B cell (primary cell): ENCODE measurements around the gene DCBLD2. TPM values are rescaled to one million over a fixed set of nuclear protein-coding genes. Genes with fewer than 3 reads are reported as not detected.

ENCODE experiments used
- ATAC-seq: fragments of 200-7000 bp; cut with Tn5 transposase; one replicate; pipeline ENCODE4 v1.10.0; 2021; ENCODE audit warnings: low read depth, mild to moderate bottlenecking, moderate number of reproducible peaks, moderate library complexity
- CTCF ChIA-PET: fragments of 350-600 bp; sonication (Branson Sonifier 250); formaldehyde crosslinking; loops from one replicate; lab custom pipeline; 2021; ENCODE audit warnings: antibody characterized with exemption, inconsistent platforms; lab: Charles Lee
- POLR2A ChIA-PET: fragments of 350-600 bp; sonication (Branson Sonifier 250); formaldehyde crosslinking; loops from one replicate; lab custom pipeline; 2021; ENCODE audit warnings: antibody characterized with exemption; lab: Charles Lee
- DNase-seq: peaks from one replicate; pipeline ENCODE4 v3.0.0; 2013
- H2AFZ ChIP-seq: 2 replicates; pipeline ENCODE4 v1.6.1; 2012; ENCODE audit warnings: mild to moderate bottlenecking, low read depth, low read length; ENCODE audit not compliant: insufficient read depth, poor library complexity, severe bottlenecking
- H3K27ac ChIP-seq, 2 donors: 1 replicate in 1 of 2; 2 replicates in 1 of 2; pipeline ENCODE4 v1.5.1; 2012 to 2013; ENCODE audit warnings: low read length in 2 of 2, mild to moderate bottlenecking in 2 of 2, moderate library complexity in 1 of 2
- H3K27me3 ChIP-seq, 4 experiments: fragments of 200-600 bp in 1 of 4; sonication (generic) in 1 of 4; replicated peaks in 1 of 4; 1 replicate in 2 of 4; 2 replicates in 2 of 4; pipeline versions ENCODE4 v1.6.1 to v1.7.0; 2013 to 2016; ENCODE audit warnings: low read length in 3 of 4, mild to moderate bottlenecking in 2 of 4, mixed read lengths in 1 of 4, moderate library complexity in 1 of 4; ENCODE audit not compliant: insufficient read depth in 4 of 4, control insufficient read depth in 3 of 4; ENCODE audit errors: control extremely low read depth in 1 of 4
- H3K36me3 ChIP-seq, 2 experiments: replicated peaks in 1 of 2; 1 replicate in 1 of 2; 2 replicates in 1 of 2; pipeline versions ENCODE4 v1.6.1 to v1.7.1; 2013; ENCODE audit warnings: low read length in 1 of 2; ENCODE audit not compliant: insufficient read depth in 2 of 2, control insufficient read depth in 1 of 2; ENCODE audit errors: control extremely low read depth in 1 of 2, extremely low read depth in 1 of 2
- H3K4me1 ChIP-seq, 2 donors: fragments of 200-600 bp in 1 of 2; sonication (generic) in 1 of 2; 1 replicate in 1 of 2; 2 replicates in 1 of 2; pipeline versions ENCODE4 v1.5.1 to v1.6.1; 2013 to 2017; ENCODE audit warnings: low read length in 2 of 2; ENCODE audit not compliant: control insufficient read depth in 2 of 2, insufficient read depth in 2 of 2
- H3K4me2 ChIP-seq: replicated peaks from 2 replicates; pipeline ENCODE3; 2012; ENCODE audit warnings: mild to moderate bottlenecking, low read depth, low read length; ENCODE audit not compliant: poor library complexity, severe bottlenecking
- H3K4me3 ChIP-seq, 5 experiments: fragments of 200-600 bp in 1 of 5; sonication (generic) in 1 of 5; 1 replicate in 3 of 5; 2 replicates in 2 of 5; pipeline versions ENCODE4 v1.5.1 to v1.7.0; 2011 to 2016; ENCODE audit warnings: low read length in 4 of 5, mild to moderate bottlenecking in 4 of 5, low read depth in 2 of 5, control low read depth in 1 of 5, moderate library complexity in 1 of 5; ENCODE audit not compliant: insufficient read depth in 1 of 5; ENCODE audit errors: control extremely low read depth in 1 of 5, extremely low read depth in 1 of 5
- H3K79me2 ChIP-seq: fragments of 200-600 bp; sonication (generic); one replicate; pipeline ENCODE4 v1.6.0; 2016; ENCODE audit warnings: low read length; ENCODE audit not compliant: control insufficient read depth, insufficient read depth
- H3K9ac ChIP-seq: fragments of 200-600 bp; sonication (generic); 2 replicates; pipeline ENCODE4 v1.6.1; 2017; ENCODE audit warnings: mild to moderate bottlenecking, low read length, moderate library complexity
- H3K9me3 ChIP-seq, 3 donors: one replicate each; pipeline versions ENCODE4 v1.6.1 to v1.7.1; 2013; ENCODE audit warnings: low read length in 2 of 3; ENCODE audit not compliant: control insufficient read depth in 2 of 3, insufficient read depth in 1 of 3; ENCODE audit errors: control extremely low read depth in 1 of 3
- H4K20me1 ChIP-seq: 2 replicates; pipeline ENCODE4 v1.6.0; 2012; ENCODE audit warnings: mild to moderate bottlenecking, low read length; ENCODE audit not compliant: insufficient read depth, control insufficient read depth, poor library complexity, severe bottlenecking
- H3K27ac Mint-ChIP-seq: one replicate; pipeline ENCODE4 v1.8.0; 2021; ENCODE audit warnings: mixed read lengths
- H3K27me3 Mint-ChIP-seq: one replicate; pipeline ENCODE4 v1.8.0; 2021; ENCODE audit warnings: mixed read lengths
- H3K4me1 Mint-ChIP-seq: one replicate; pipeline ENCODE4 v1.8.0; 2021; ENCODE audit warnings: mixed read lengths
- H3K4me3 Mint-ChIP-seq: one replicate; pipeline ENCODE4 v1.8.0; 2021; ENCODE audit warnings: mixed read lengths
- H3K9me3 Mint-ChIP-seq: one replicate; pipeline ENCODE4 v1.8.0; 2022; ENCODE audit warnings: mixed read lengths; ENCODE audit not compliant: insufficient read depth
- CTCF ChIP-seq: fragments of 200-600 bp; IDR thresholded peaks from one replicate; pipeline ENCODE4 v1.8.0; 2022; ENCODE audit warnings: antibody characterized with exemption, mild to moderate bottlenecking
- EZH2 ChIP-seq: IDR thresholded peaks from 2 replicates; pipeline ENCODE4 v1.6.1; 2012; ENCODE audit warnings: borderline replicate concordance, low read depth, mild to moderate bottlenecking, moderate library complexity, low read length; ENCODE audit not compliant: insufficient read depth, poor library complexity, severe bottlenecking
- WGBS: methylation state at CpG from one replicate; pipeline ENCODE4 v1.1.5; 2013; ENCODE audit warnings: missing lambda C conversion rate; ENCODE audit not compliant: insufficient coverage; 5-methylcytosine and 5-hydroxymethylcytosine counted together
- intact Hi-C: fragments of 100-400 bp; cut with micrococcal nuclease; formaldehyde crosslinking; loops from one replicate; pipeline ENCODE4 v1.10.0; 2022
- polyA plus RNA-seq: library from polyadenylated mRNA; depleted of rRNA; stranded (reverse); fragments of >200 nt; gene quantifications from 2 replicates; pipeline ENCODE4 v1.2.3, GENCODE V29; 2012
- total RNA-seq, 2 donors: library from RNA; stranded (reverse); fragments of 120-200 nt in 1 of 2; gene quantifications; 1 replicate in 1 of 2; 2 replicates in 1 of 2; pipeline versions ENCODE4 v1.2.3 to v1.2.4, GENCODE V29; 2013 to 2022

DCBLD2 gene
- total and polyA plus RNA-seq, 2 donors (not counting 1 experiment from before 2014, with no cell fraction given): 0.37 to 3.5 TPM

- Mint-ChIP-seq H3K27ac (no peak overlapping the region), H3K9me3 (no peaks in the 10 kb centered on the region), H3K27me3 (peaks cover 10% of the 10 kb centered on the region), H3K4me3 (no peak overlapping the region), H3K4me1 (no peaks in the 10 kb centered on the region)
- Histone ChIP-seq H3K27ac (no peak overlapping the region), H3K9me3 (no peaks in the 10 kb centered on the region), H3K79me2 (no peaks in the 10 kb centered on the region), H3K4me1 (no peaks in the 10 kb centered on the region), H3K4me3 (no peak overlapping the region), H3K4me2 (no peak overlapping the region), H2AFZ (no peak overlapping the region), H3K27me3 (no peaks in the 10 kb centered on the region), H3K9ac (no peak overlapping the region), H4K20me1 (no peaks in the 10 kb centered on the region), H3K36me3 (no peaks in the 10 kb centered on the region)
- intact Hi-C loops: no loop called here
- CTCF ChIA-PET: no interaction called here
- ATAC-seq: no peak
- no peak for DNase-seq
- TF ChIP-seq EZH2: no peak
- TF ChIP-seq CTCF: no peak
- POLR2A ChIA-PET: no interaction called here
These were observed 123.7 kb downstream of the DCBLD2 start for GRCh38 chr3:98777801-98778220.

GRCh38 chr3:98777286-98777685, 124.2 kb downstream of the DCBLD2 start:
- intact Hi-C loops: no loop called here
- Mint-ChIP-seq H3K27me3 (peaks cover 10% of the 10 kb centered on the region), H3K27ac (no peak overlapping the region), H3K4me1 (no peaks in the 10 kb centered on the region), H3K9me3 (no peaks in the 10 kb centered on the region), H3K4me3 (no peak overlapping the region)
- Histone ChIP-seq H3K36me3 (no peaks in the 10 kb centered on the region), H3K4me2 (no peak overlapping the region), H3K9me3 (no peaks in the 10 kb centered on the region), H3K4me1 (no peaks in the 10 kb centered on the region), H3K27ac (no peak overlapping the region), H4K20me1 (no peaks in the 10 kb centered on the region), H3K27me3 (no peaks in the 10 kb centered on the region), H3K4me3 (no peak overlapping the region), H2AFZ (no peak overlapping the region), H3K79me2 (no peaks in the 10 kb centered on the region), H3K9ac (no peak overlapping the region)
- ATAC-seq (no peak), DNase-seq (no peak)
- no peak for TF ChIP-seq EZH2
- ChIA-PET CTCF (no interaction called here), POLR2A (no interaction called here)
- WGBS: no CpG with 5 or more reads among the region's 2 CpGs
